OCI-M1 (cell line): ENCODE data around the gene ROBO3.

ENCODE experiments used
- DNase-seq: peaks from one replicate; lab custom pipeline; 2025; lab: John Stamatoyannopoulos, UW

ROBO3 gene

GRCh38 chr11:124842305-124842704 lies 22.9 kb upstream of the ROBO3 start:
- DNase-seq = no peak

- DNase-seq = no peak
Measured at GRCh38 chr11:124843616-124843910, 21.7 kb upstream of the ROBO3 start.

GRCh38 chr11:124844664-124845079 lies 20.6 kb upstream of the ROBO3 start:
- DNase-seq = no peak

- no peak for DNase-seq
Measured at GRCh38 chr11:124846070-124846673, 19.1 kb upstream of the ROBO3 start.

GRCh38 chr11:124859171-124859570 lies 6.1 kb upstream of the ROBO3 start:
- no peak for DNase-seq

- no peak for DNase-seq
Measured at GRCh38 chr11:124861670-124862069, 3.6 kb upstream of the ROBO3 start.

GRCh38 chr11:124863137-124863825 lies 2.0 kb upstream of the ROBO3 start:
- DNase-seq = no peak

- no peak for DNase-seq
Measured at GRCh38 chr11:124863826-124864165, 1.4 kb upstream of the ROBO3 start.

- DNase-seq = no peak
Measured at GRCh38 chr11:124864176-124864891, 898 bp upstream of the ROBO3 start.

- DNase-seq = no peak
Measured at GRCh38 chr11:124864892-124865180, 396 bp upstream of the ROBO3 start.

GRCh38 chr11:124865902-124866851 lies 945 bp downstream of the ROBO3 start:
- no peak for DNase-seq

- peak; percentile 65 for DNase-seq
Measured at GRCh38 chr11:124867700-124868099, 2.5 kb downstream of the ROBO3 start.

- DNase-seq = no peak
Measured at GRCh38 chr11:124868331-124869274, 3.4 kb downstream of the ROBO3 start.

GRCh38 chr11:124869331-124869730 lies 4.1 kb downstream of the ROBO3 start:
- DNase-seq = no peak

GRCh38 chr11:124869856-124870387 lies 4.7 kb downstream of the ROBO3 start:
- DNase-seq = no peak

- DNase-seq = no peak
Measured at GRCh38 chr11:124870430-124870829, 5.2 kb downstream of the ROBO3 start.

GRCh38 chr11:124872280-124872679 lies 7.0 kb downstream of the ROBO3 start:
- DNase-seq = no peak

GRCh38 chr11:124872741-124873140 lies 7.5 kb downstream of the ROBO3 start:
- DNase-seq = no peak

GRCh38 chr11:124873951-124874350 lies 8.7 kb downstream of the ROBO3 start:
- no peak for DNase-seq

- no peak for DNase-seq
Measured at GRCh38 chr11:124874571-124875255, 9.5 kb downstream of the ROBO3 start.

- DNase-seq = no peak
Measured at GRCh38 chr11:124875401-124875800, 10.2 kb downstream of the ROBO3 start.
